ENCODE measurements around the gene NTHL1. TPM values are rescaled to one million over a fixed set of nuclear protein-coding genes. Genes with fewer than 3 reads are reported as not detected.
A peak's percentile ranks its signal among the peaks of the same experiment; 100 is the strongest.
"Not testable (repeated sequence)": the region's sequence is repeated elsewhere in the genome, so short reads cannot be mapped to it uniquely, and the experiment has no call there.

The NTHL1 gene
- total RNA-seq, 1 experiment from 2014 or later, result 28.2 TPM

DNA sequence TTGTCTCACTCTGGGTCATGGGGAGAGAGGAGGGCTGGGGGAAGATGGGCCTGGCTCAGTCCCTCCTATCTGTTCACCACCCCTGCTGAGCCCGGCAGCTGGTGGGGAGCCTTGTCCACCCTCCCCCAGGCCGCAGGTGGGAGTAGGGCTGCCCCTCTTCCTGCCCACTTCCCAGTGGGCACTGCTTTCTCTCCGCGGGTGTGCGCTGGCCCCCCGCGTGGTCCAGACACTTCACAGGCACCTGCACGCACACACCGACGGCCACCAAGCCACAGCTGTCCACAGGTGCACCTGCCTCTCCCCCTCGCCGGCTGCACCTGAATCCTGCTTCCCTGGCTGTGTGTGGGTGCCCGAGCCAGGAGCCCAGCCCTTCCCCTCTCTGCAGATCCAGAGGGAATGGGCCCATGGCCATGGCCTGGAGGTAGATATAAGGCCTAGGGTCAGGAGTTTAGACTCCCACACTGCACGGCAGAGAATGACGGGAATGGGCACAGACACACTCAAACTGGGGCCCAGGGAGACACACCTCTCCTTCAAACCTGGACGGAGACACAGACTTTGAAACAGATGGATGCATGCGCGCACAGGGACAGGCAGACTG is 18.9 kb downstream of the NTHL1 start:
- DNase-seq (ENCODE audit: low spot score), result no peak

- no peak for DNase-seq (ENCODE audit: low spot score)
Measured at GRCh38 chr16:2028146-2028545, 19.5 kb downstream of the NTHL1 start.

DNA sequence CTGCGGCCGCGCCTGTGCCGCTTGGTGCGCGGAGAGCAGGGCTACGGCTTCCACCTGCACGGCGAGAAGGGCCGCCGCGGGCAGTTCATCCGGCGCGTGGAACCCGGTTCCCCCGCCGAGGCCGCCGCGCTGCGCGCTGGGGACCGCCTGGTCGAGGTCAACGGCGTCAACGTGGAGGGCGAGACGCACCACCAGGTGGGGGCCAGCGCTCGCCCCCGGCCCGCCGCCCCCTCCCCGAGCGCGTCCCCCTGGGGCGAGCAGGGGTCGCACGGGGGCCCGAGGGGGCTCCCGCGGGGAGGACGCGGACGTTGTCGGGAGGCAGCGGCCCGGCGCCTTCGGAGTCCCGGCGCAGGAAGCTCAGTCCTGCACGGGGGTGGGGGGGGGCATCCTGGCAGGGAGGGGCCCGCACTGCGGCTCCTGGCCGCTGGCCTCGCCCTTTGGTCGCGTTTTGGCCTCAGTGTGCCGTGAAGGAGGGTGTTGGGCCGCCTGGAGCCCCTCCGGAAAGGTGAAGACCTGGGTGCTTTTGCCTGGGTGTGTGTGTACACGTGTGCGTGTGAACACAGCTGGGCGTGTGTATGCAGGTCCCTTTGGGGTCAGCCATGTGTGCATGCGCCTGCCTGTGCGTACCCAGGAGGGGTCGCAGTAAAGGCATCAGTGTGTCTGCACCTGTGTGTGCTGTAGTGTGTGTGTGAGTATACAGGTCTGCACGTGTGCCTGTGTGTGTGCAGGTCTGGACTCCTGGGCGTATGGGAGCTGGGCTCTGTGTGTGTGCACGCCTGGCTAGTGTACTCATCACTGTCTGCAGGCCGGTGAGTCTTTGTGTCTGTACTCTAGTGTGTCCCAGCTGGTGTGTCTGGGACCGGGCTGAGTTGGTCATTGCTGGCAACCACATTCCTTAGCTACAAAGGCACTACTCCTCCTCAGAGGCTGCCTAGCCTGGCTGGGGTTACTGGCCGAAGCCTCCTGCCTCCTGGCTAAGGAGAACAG is 20.3 kb downstream of the NTHL1 start:
- DNase-seq (ENCODE audit: low spot score), result no peak

DNA sequence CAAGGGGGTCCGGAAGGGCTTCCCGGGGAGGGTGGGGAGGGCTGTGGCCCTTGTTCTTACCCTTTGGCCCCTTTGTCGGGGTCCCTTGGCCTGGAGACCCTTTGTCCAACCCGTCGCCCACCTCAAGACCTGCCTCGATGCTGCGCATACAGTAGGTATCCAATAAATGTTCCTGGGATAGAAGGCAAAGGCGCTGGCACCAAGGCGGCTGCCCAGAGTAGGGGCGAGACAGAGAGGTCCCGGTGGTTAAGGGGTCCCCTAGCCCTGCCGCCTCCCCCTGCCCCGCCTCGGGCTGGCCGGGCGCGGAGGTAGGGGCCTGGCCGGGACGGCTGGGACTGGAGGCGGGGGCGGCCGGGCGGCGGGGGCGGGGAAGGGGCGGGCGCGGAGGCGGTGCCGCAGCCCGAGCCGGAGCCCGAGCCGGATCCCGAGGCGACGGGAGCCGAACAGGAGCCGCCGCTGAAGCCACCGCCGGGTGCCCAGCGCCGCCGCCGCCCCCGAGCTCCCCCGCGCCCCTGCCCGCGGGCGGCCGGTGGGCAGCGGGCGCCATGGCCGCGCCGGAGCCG is 21.1 kb downstream of the NTHL1 start, which contains the start of gene NHERF2:
Gene NHERF2, plus strand, starts transcription at position 442 of the 563 bp plus-strand sequence. Its CDS starts 104 bp downstream, at position 546.
- no peak for DNase-seq (ENCODE audit: low spot score)

DNA sequence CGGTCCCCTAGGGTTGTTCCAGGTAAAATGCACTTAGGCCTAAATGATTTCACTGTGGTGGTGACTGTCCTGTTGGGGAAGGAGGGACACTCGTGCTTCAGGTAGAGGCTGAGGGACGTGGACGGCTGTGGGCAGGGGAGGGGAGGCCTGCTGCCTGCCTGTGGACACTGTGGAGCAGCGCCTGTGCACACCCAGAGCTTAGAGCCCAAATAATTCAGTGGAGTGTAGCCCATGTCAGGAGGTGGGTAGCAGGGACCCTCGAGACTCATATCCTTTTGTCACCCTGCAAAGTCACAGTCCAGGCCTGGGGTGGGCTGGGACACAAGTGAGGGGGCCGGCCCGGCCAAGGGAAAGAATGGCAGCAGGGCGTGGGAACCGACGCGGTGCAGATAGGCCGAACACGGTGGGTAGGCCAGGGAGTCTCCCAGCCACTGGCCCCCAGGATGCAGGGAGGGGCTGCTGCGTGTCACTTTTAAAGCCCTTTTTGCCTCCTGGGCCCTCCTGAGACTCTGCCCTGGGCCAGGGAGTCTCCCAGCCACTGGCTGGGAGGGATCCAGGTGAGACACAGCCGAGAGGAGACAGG is 21.7 kb downstream of the NTHL1 start:
- no peak for DNase-seq (ENCODE audit: low spot score)

DNA sequence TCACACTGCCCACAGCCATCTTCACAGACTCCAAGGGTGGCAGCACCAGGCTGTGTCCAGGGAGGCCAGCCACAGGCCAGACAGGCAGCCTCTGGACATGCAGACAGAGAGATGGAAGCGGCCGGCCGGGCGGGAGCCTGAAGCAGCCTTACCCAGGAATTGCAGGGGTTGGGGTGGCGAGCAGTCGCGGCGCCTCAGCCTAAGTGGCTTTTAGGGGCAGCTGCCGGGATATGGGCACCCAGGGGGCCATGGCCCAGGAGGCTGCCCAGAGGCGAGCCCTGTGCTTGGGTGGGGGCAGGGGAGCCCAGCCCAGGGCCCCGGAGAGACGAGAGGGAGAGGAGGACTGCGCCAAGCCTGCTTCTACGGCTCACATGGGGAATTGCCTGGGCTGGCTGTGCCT is 22.4 kb downstream of the NTHL1 start:
- no peak for DNase-seq (ENCODE audit: low spot score)

GRCh38 chr16:2024032-2024420 is 23.6 kb downstream of the NTHL1 start:
- no peak for DNase-seq (ENCODE audit: low spot score)

DNA sequence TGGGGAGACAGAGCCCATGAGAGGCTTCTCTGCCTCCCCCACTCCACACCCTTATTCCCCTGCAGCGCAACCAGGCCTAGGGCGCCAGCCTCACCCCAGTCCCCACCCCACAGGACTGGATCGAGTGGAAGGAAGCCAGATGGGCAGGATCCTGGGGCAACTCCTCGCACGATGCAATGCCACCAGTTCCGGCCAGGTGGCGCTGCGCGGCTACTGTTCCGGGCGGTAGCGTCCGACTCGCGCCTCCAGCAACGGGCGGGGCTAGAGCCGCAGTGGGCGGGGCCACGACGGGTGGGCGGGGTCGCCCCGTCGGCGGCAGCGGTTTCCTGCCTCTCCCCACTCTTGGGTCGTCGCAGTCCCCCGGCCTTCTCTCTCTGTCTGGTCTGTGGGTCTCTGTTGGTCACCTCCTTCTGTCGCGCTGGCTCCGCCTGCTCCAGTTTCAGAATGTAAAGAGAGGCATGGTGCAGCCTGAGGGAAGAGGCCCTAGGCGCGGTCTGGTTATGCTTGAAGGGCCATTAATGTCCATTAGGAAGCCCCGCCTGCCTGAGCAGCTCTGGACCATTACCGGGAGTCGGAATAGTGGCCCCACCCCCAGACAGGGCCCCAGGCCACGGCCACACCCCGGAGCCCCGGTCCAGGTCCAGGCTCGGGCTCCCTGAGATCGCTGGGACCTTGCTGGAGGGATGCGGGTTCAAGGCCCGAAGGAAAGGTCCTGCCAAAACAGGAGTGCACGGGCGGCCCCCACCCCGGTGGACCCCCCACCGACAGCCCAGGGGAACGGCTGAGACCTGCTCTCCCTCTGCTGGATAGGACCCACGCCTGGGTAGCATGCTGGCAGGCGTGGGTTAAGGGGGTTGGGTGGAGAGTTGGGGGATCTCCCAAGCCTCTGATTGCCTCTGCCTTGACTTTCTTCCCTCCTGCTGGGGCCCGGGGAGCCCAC is 24.3 kb downstream of the NTHL1 start:
- DNase-seq (ENCODE audit: low spot score), result peak; percentile 79

DNA sequence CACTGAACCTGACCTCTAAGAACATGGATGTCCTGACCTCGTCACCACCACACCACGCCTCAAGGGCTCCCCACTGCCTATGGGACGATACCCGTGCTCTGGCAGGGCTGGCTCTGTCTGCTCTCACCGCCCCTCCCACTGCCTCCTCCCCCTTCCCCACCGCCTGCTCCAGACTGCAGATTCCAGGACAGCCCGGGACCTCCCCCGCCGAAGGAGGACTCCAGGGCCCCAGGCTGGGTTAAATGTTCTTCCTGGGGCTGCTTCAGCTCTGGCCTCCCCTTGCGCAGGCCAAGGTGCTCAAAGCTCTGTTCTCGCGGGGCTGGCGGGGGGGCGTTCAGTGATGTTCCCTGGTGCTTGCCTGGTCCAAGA is 24.9 kb downstream of the NTHL1 start:
- DNase-seq (ENCODE audit: low spot score), result no peak

DNA sequence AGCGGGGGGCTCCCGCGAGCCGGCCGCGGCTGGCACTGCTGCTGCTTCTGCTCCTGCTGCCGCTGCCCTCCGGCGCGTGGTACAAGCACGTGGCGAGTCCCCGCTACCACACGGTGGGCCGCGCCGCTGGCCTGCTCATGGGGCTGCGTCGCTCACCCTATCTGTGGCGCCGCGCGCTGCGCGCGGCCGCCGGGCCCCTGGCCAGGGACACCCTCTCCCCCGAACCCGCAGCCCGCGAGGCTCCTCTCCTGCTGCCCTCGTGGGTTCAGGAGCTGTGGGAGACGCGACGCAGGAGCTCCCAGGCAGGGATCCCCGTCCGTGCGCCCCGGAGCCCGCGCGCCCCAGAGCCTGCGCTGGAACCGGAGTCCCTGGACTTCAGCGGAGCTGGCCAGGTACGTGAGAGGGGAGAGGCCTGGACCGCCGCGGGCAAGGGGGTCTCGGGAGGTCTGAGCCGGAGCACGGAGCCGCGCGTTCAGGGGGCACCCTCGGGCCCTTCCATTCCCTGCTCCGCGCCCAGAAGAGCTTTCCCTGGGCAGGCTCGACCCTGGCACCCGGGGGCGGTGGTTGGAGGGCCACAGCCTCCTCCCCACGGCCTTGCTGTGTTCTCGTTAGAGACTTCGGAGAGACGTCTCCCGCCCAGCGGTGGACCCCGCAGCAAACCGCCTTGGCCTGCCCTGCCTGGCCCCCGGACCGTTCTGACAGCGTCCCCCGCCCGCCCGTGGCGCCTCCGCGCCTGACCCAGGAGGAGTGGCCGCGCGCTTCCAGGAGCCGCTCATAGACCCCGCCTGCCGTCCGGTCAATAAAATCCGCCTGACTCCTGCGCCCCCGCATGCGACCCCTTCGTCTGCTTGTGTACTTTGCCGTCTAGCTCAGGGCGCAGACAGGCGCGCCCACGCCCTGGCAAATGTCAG is 27.5 kb downstream of the NTHL1 start:
- DNase-seq (ENCODE audit: low spot score), result no peak

GRCh38 chr16:2019518-2019920 is 28.1 kb downstream of the NTHL1 start, which contains the start of gene NPW:
Gene NPW (plus strand): TSS chr16:2019785.
- no peak for DNase-seq (ENCODE audit: low spot score)

GRCh38 chr16:2016407-2016922 is 31.2 kb downstream of the NTHL1 start:
- no peak for DNase-seq (ENCODE audit: low spot score)

GRCh38 chr16:2015947-2016208 is 31.8 kb downstream of the NTHL1 start:
- DNase-seq (ENCODE audit: low spot score), result no peak

DNA sequence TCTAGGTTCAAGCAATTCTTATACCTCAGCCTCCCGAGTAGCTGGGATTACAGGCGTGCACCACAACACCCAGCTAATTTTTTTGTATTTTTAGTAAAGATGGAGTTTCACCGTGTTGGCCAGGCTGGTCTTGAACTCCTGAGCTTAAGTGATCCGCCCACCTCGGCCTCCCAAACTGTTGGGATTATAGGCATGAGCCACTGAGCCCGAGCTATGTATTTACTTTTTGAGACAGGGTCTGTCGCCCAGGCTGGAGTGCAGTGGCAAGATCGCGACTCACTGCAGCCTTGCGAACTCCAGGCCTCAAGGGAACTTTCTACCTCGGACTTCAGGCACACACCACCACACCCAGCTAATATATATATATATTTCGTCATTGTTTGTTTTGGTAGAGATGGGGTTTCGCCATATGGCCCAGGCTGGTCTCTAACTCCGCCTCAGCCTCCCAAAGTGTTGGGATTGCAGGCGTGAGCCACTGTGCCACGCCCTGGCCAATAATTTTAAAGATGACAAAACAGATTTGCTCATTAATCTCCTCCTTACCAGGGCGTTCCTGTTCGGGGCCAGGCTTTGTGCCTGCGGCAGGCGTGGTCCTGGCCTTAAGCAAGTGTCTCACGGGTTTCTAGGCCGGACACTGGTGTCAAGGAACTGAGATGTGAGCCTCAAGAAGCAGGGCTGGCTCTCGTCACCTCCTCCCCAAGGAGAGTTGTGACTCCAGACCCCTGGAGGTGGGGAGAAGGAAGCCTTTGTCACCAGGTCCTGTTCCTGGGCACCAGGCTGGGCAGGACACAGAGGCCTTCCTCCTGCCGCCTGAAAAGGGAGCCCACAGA is 32.3 kb downstream of the NTHL1 start:
- peak; percentile 85 for DNase-seq (ENCODE audit: low spot score)

DNA sequence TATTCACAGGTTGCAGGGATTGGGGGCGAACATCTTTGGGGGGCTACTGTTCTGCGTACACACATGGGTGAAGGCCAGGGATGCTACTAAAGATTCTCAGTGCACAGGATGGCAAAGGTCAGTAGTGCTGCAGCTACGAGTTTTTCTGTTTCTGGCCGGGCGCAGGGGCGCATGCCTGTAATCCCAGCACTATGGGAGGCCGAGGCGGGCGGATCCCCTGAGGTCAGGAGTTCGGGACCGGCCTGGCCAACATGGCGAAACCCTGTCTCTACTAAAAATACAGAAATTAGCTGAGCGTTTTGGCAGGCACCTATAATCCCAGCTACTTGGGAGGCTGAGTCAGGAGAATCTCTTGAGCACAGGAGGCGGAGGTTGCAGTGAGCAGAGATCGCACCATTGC is 34.1 kb downstream of the NTHL1 start:
- DNase-seq (ENCODE audit: low spot score), result no peak

DNA sequence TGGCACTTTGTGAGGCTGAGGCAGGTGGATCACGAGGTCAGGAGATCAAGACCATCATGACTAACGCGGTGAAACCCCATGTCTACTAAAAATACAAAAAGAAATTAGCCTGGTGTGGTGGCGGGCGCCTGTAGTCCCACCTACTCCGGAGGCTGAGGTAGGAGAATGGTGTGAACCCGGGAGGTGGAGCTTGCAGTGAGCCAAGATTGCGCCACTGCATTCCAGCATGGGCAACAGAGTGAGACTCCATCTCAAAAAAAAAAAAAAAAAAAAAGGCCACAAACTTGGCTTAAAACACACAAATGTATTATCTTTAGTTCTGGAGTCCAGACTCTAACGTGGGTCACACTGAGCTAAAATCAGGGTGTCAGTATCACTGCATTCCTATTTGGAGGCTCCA is 35.9 kb downstream of the NTHL1 start:
- not testable (repeated sequence) for DNase-seq (ENCODE audit: low spot score)

GRCh38 chr16:2009791-2010510 is 37.7 kb downstream of the NTHL1 start, which contains the start of gene ZNF598:
Gene ZNF598 (minus strand): TSS chr16:2009821.
- peak; percentile 75 for DNase-seq (ENCODE audit: low spot score)

- no peak for DNase-seq (ENCODE audit: low spot score)
Measured at GRCh38 chr16:2009164-2009711, 38.4 kb downstream of the NTHL1 start.
